HCT116 (cell line): ENCODE results near the gene SLAMF6. TPM values are rescaled to one million over a fixed set of nuclear protein-coding genes. Genes with fewer than 3 reads are reported as not detected.

Experiments
- ATAC-seq: fragments of 200-7000 bp; cut with Tn5 transposase; 2 replicates; pipeline ENCODE4 v1.9.1; 2020; ENCODE audit warnings: mild to moderate bottlenecking, moderate library complexity
- BruUV-seq: library from RNA; stranded (reverse); fragments of 400-500 nt; replicated peaks from 2 replicates; lab custom pipeline; 2021; lab: Mats Ljungman, UMichigan
- CTCF ChIA-PET: fragments of 300-600 bp; sonication (Branson Sonifier 250); formaldehyde crosslinking; loops from one replicate; lab custom pipeline; 2021; ENCODE audit warnings: antibody characterized with exemption; lab: Charles Lee
- POLR2A ChIA-PET: fragments of 300-600, 350-600 bp; sonication (Branson Sonifier 250); formaldehyde crosslinking; loops from one replicate; lab custom pipeline; 2021; ENCODE audit warnings: antibody characterized with exemption; lab: Charles Lee
- RAD21 ChIA-PET, 2 experiments: fragments of 300-600 bp; sonication (Branson Sonifier 250); formaldehyde crosslinking; loops; one replicate each; lab custom pipeline; 2023; ENCODE audit warnings: low total read pairs in 2 of 2; ENCODE audit not compliant: uncharacterized antibody in 2 of 2, unreplicated experiment in 2 of 2, low non-redundant PET in 1 of 2; lab: Charles Lee
- DNase-seq: peaks from one replicate; pipeline ENCODE4 v3.0.0-alpha.2; 2010; ENCODE audit warnings: low read depth, low spot score
- H2AFZ ChIP-seq: fragments of 200-600 bp; shearing (Covaris generic), sonication (generic); 2 replicates; pipeline ENCODE4 v1.6.1; 2017; ENCODE audit warnings: low read depth, mixed run types, mixed read lengths, antibody characterized with exemption, low read length; ENCODE audit not compliant: poor library complexity, severe bottlenecking
- H3K27ac ChIP-seq: 2 replicates; pipeline ENCODE4 v1.5.1; 2012; ENCODE audit warnings: low read depth, low read length
- H3K27me3 ChIP-seq: fragments of 200-600 bp; sonication (generic); 2 replicates; pipeline ENCODE4 v1.6.1; 2016; ENCODE audit warnings: mixed run types, low read length, mixed read lengths; ENCODE audit not compliant: insufficient read depth
- H3K36me3 ChIP-seq, 2 experiments: fragments of 200-500 bp in 1 of 2; fragments of 200-600 bp in 1 of 2; sonication (Bioruptor generic) in 1 of 2; sonication (generic) in 1 of 2; 2 replicates each; pipeline versions ENCODE4 v1.5.1 to v1.6.1; 2014 to 2016; ENCODE audit warnings: low read length in 2 of 2, inconsistent platforms in 1 of 2, mixed read lengths in 1 of 2, mixed run types in 1 of 2; ENCODE audit not compliant: insufficient read depth in 2 of 2, control insufficient read depth in 1 of 2
- H3K4me1 ChIP-seq, 2 experiments: fragments of 200-600 bp in 1 of 2; sonication (generic) in 1 of 2; 2 replicates each; pipeline versions ENCODE4 v1.5.1 to v1.6.1; 2012 to 2017; ENCODE audit warnings: low read length in 2 of 2, inconsistent platforms in 1 of 2, mild to moderate bottlenecking in 1 of 2, mixed read lengths in 1 of 2, mixed run types in 1 of 2, moderate library complexity in 1 of 2; ENCODE audit not compliant: insufficient read depth in 2 of 2, control insufficient read depth in 1 of 2
- H3K4me2 ChIP-seq: fragments of 200-600 bp; sonication (generic); 2 replicates; pipeline ENCODE4 v1.6.1; 2017; ENCODE audit warnings: mixed run types, low read length, mixed read lengths
- H3K4me3 ChIP-seq, 2 experiments: fragments of 200-600 bp in 1 of 2; sonication (generic) in 1 of 2; replicated peaks in 1 of 2; 2 replicates each; pipeline ENCODE4 v1.5.1; 2011 to 2016; ENCODE audit warnings: low read length in 2 of 2, control low read depth in 1 of 2, low read depth in 1 of 2, mild to moderate bottlenecking in 1 of 2, mixed read lengths in 1 of 2, mixed run types in 1 of 2
- H3K79me2 ChIP-seq: fragments of 200-600 bp; sonication (generic); 2 replicates; pipeline ENCODE4 v1.6.1; 2017; ENCODE audit warnings: mild to moderate bottlenecking, mixed run types, low read length, moderate library complexity, mixed read lengths; ENCODE audit not compliant: insufficient read depth
- H3K9ac ChIP-seq: fragments of 200-600 bp; sonication (generic); 2 replicates; pipeline ENCODE4 v1.6.1; 2016; ENCODE audit warnings: low read length, mixed read lengths
- H3K9me2 ChIP-seq: fragments of 200-600 bp; sonication (generic), shearing (Covaris generic); 2 replicates; pipeline ENCODE4 v1.6.1; 2017; ENCODE audit warnings: mixed run types, mild to moderate bottlenecking, moderate library complexity; ENCODE audit not compliant: insufficient read depth
- H3K9me3 ChIP-seq, 2 experiments: fragments of 200-500 bp in 1 of 2; fragments of 200-600 bp in 1 of 2; sonication (Bioruptor generic) in 1 of 2; sonication (generic) in 1 of 2; 2 replicates each; pipeline ENCODE4 v1.6.1; 2014 to 2017; ENCODE audit warnings: low read length in 2 of 2, mixed read lengths in 2 of 2, inconsistent platforms in 1 of 2, low read depth in 1 of 2, mild to moderate bottlenecking in 1 of 2, mixed run types in 1 of 2, moderate library complexity in 1 of 2; ENCODE audit not compliant: control insufficient read depth in 1 of 2, insufficient read depth in 1 of 2
- H4K20me1 ChIP-seq: fragments of 200-600 bp; sonication (generic), shearing (Covaris generic); 2 replicates; pipeline ENCODE4 v1.6.1; 2017; ENCODE audit warnings: mixed run types, mild to moderate bottlenecking, moderate library complexity; ENCODE audit not compliant: insufficient read depth
- CBX3 ChIP-seq: IDR thresholded peaks from 2 replicates; pipeline ENCODE4 v1.6.1; 2012; ENCODE audit warnings: low read depth
- CEBPB ChIP-seq: IDR thresholded peaks from 2 replicates; pipeline ENCODE4 v1.6.1; 2012; ENCODE audit warnings: low read depth
- CTCF ChIP-seq, 3 experiments: fragments of 200-600 bp in 1 of 3; sonication (generic) in 1 of 3; IDR thresholded peaks in 2 of 3; conservative IDR thresholded peaks in 1 of 3; 2 replicates each; pipeline ENCODE4 v1.5.1; 2012 to 2017; ENCODE audit warnings: low read depth in 2 of 3, low read length in 2 of 3, antibody characterized with exemption in 1 of 3, borderline replicate concordance in 1 of 3, control low read depth in 1 of 3, mild to moderate bottlenecking in 1 of 3, mixed read lengths in 1 of 3, mixed run types in 1 of 3, moderate library complexity in 1 of 3; ENCODE audit not compliant: insufficient read depth in 1 of 3
- EGR1 ChIP-seq: IDR thresholded peaks from 2 replicates; pipeline ENCODE4 v1.6.1; 2012; ENCODE audit warnings: low read depth
- ELF1 ChIP-seq: IDR thresholded peaks from 2 replicates; pipeline ENCODE4 v1.6.1; 2012; ENCODE audit warnings: low read depth, borderline replicate concordance
- EZH2 ChIP-seq: fragments of 200-600 bp; sonication (generic); IDR thresholded peaks from 2 replicates; pipeline ENCODE4 v1.6.1; 2017; ENCODE audit warnings: antibody characterized with exemption, mixed run types
- EZH2phosphoT487 ChIP-seq: fragments of 200-600 bp; IDR thresholded peaks from 2 replicates; pipeline ENCODE4 v1.6.1; 2018; ENCODE audit warnings: antibody characterized with exemption, borderline replicate concordance
- JUND ChIP-seq: IDR thresholded peaks from 2 replicates; pipeline ENCODE4 v1.6.1; 2012
- MAX ChIP-seq: IDR thresholded peaks from 2 replicates; pipeline ENCODE4 v1.6.1; 2012
- POLR2A ChIP-seq: IDR thresholded peaks from 2 replicates; pipeline ENCODE4 v1.7.0; 2011; ENCODE audit warnings: borderline replicate concordance; ENCODE audit not compliant: insufficient read depth, insufficient read length; ENCODE audit errors: extremely low read depth
- POLR2AphosphoS5 ChIP-seq: IDR thresholded peaks from 2 replicates; pipeline ENCODE4 v1.6.1; 2011; ENCODE audit warnings: mild to moderate bottlenecking, low read depth, low read length, moderate library complexity
- REST ChIP-seq: IDR thresholded peaks from 2 replicates; pipeline ENCODE4 v1.6.1; 2012; ENCODE audit warnings: low read depth
- SIN3A ChIP-seq: IDR thresholded peaks from 2 replicates; pipeline ENCODE4 v1.6.1; 2012; ENCODE audit warnings: low read depth
- SP1 ChIP-seq: IDR thresholded peaks from 2 replicates; pipeline ENCODE4 v1.6.1; 2012; ENCODE audit warnings: low read depth
- SRF ChIP-seq: IDR thresholded peaks from 2 replicates; pipeline ENCODE4 v1.6.1; 2012; ENCODE audit warnings: low read depth
- YY1 ChIP-seq: IDR thresholded peaks from 2 replicates; pipeline ENCODE4 v1.6.1; 2011; ENCODE audit warnings: low read length, low read depth, moderate library complexity, mild to moderate bottlenecking; ENCODE audit not compliant: insufficient replicate concordance; ENCODE audit errors: extremely low read depth
- ZFX ChIP-seq: fragments of 450-650 bp; IDR thresholded peaks from 2 replicates; pipeline ENCODE4 v1.6.1; 2017
- intact Hi-C: fragments of 100-400 bp; cut with micrococcal nuclease; formaldehyde crosslinking; loops from 2 replicates; pipeline ENCODE4 v1.10.0; 2022
- total RNA-seq: library from RNA; stranded (reverse); gene quantifications from one replicate; pipeline ENCODE4 v1.2.1, GENCODE V29; 2021; ENCODE audit not compliant: unreplicated experiment
- TF ChIP-seq, protein P1 (sequence below): IDR thresholded peaks from 2 replicates; pipeline ENCODE4 v1.6.1; 2011; ENCODE audit warnings: mild to moderate bottlenecking, low read length, moderate library complexity; ENCODE audit not compliant: insufficient replicate concordance; ENCODE audit errors: extremely low read depth

The SLAMF6 gene
- total RNA-seq, 1 experiment from 2014 or later = not detected

- TF ChIP-seq EGR1 = no peak
These were observed at the start of gene SLAMF6 (continued) for GRCh38 chr1:160522622-160523345.

DNA sequence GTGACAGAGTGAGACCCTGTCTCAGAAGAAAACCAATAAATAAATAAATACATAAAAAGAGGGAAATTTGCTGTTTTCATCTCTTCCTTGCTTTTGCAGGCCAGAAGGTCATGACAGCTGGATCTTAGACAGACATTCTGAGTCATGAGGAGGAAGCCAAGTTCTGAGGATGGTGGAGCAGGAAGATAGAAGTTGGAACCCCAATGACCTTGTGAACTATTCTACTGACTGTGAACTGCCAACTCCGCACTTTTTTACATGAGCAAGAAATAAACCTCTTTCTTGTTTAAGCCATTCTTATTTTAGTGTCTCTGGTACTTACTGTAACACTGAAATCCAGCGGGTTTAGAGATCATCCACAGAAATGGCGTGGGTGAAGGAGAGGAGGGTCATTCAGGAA, 47.8 kb upstream of the SLAMF6 start:
- H3K27ac ChIP-seq = no peak overlapping the region
- intact Hi-C loops = no loop called here
- CTCF ChIA-PET = no interaction called here
- H3K4me2 ChIP-seq = no peak overlapping the region
- H3K4me3 ChIP-seq = no peak overlapping the region
- no peaks in the 10 kb centered on the region for H3K4me1 ChIP-seq
- H3K79me2 ChIP-seq = no peaks in the 10 kb centered on the region
- ATAC-seq (no peak), DNase-seq (no peak)
- H3K9me2 ChIP-seq = no peaks in the 10 kb centered on the region
- no peaks in the 10 kb centered on the region for H3K36me3 ChIP-seq
- no peaks in the 10 kb centered on the region for H4K20me1 ChIP-seq
- H3K9ac ChIP-seq = no peak overlapping the region
- TF ChIP-seq ZFX = no peak
- TF ChIP-seq CEBPB = no peak
- TF ChIP-seq REST = no peak
- no peak for TF ChIP-seq MAX
- no peak for TF ChIP-seq EZH2phosphoT487
- TF ChIP-seq POLR2AphosphoS5 = no peak
- TF ChIP-seq POLR2A = no peak
- TF ChIP-seq EZH2 = no peak
- TF ChIP-seq, protein P1, sequence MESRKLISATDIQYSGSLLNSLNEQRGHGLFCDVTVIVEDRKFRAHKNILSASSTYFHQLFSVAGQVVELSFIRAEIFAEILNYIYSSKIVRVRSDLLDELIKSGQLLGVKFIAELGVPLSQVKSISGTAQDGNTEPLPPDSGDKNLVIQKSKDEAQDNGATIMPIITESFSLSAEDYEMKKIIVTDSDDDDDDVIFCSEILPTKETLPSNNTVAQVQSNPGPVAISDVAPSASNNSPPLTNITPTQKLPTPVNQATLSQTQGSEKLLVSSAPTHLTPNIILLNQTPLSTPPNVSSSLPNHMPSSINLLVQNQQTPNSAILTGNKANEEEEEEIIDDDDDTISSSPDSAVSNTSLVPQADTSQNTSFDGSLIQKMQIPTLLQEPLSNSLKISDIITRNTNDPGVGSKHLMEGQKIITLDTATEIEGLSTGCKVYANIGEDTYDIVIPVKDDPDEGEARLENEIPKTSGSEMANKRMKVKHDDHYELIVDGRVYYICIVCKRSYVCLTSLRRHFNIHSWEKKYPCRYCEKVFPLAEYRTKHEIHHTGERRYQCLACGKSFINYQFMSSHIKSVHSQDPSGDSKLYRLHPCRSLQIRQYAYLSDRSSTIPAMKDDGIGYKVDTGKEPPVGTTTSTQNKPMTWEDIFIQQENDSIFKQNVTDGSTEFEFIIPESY = no peak
- TF ChIP-seq CBX3 = no peak
- TF ChIP-seq YY1 = no peak
- TF ChIP-seq SP1 = no peak
- no peak for TF ChIP-seq SIN3A
- no peak for TF ChIP-seq ELF1
- no peak for TF ChIP-seq JUND
- no peak for TF ChIP-seq SRF
- TF ChIP-seq CTCF (IDR thresholded peaks at IDR 0.05 in 2 of 3, conservative IDR thresholded peaks at IDR 0.05 in 1 of 3; ENCODE audit: borderline replicate concordance in 1 of 3, insufficient read depth in 1 of 3, low read depth in 2 of 3, low read length in 2 of 3) = no peak
- H3K27me3 ChIP-seq = no peaks in the 10 kb centered on the region; the same call in 1 of the 2 replicates
- POLR2A ChIA-PET = no interaction called here
- H2AFZ ChIP-seq = no peak overlapping the region
- no TSS peak for BruUV-seq
- RAD21 ChIA-PET = no interaction called here
- H3K9me3 ChIP-seq = no peaks in the 10 kb centered on the region
